AG04449 (cell line): ENCODE data around the gene AGAP1.

ENCODE experiments used
- CTCF ChIA-PET: fragments of 350-600 bp; formaldehyde crosslinking; extraction: SDS; loops from one replicate; lab custom pipeline; 2021; ENCODE audit warnings: antibody characterized with exemption; lab: Yijun Ruan, JAX
- POLR2A ChIA-PET: fragments of 400-600, 350-600 bp; formaldehyde crosslinking; extraction: SDS; loops from one replicate; lab custom pipeline; 2020; ENCODE audit warnings: antibody characterized with exemption, inconsistent platforms; lab: Yijun Ruan, JAX
- DNase-seq: peaks from one replicate; pipeline ENCODE4 v3.0.0-alpha.2; 2010; ENCODE audit warnings: low read depth, low spot score
- H3K4me3 ChIP-seq: 2 replicates; pipeline ENCODE4 v1.5.1; 2011; ENCODE audit warnings: low read depth, mild to moderate bottlenecking, control low read depth, low read length
- CTCF ChIP-seq: IDR thresholded peaks from one replicate; pipeline ENCODE4 v1.5.1; 2011; ENCODE audit warnings: mild to moderate bottlenecking, moderate library complexity, low read length, control low read depth, inconsistent platforms; ENCODE audit not compliant: insufficient read depth; ENCODE audit errors: missing control alignments

AGAP1 gene

GRCh38 chr2:236112466-236112865 is 618.6 kb downstream of the AGAP1 start:
- TF ChIP-seq CTCF: no peak
- CTCF ChIA-PET: no interaction called here
- DNase-seq: no peak

GRCh38 chr2:236113425-236113824 is 619.6 kb downstream of the AGAP1 start:
- no peak for TF ChIP-seq CTCF
- H3K4me3 ChIP-seq: no peak overlapping the region
- POLR2A ChIA-PET: no interaction called here
- CTCF ChIA-PET: no interaction called here
- DNase-seq: no peak

More at GRCh38 chr2:236112466-236112865, 618.6 kb downstream of the AGAP1 start:
- H3K4me3 ChIP-seq: no peak overlapping the region
- POLR2A ChIA-PET: interaction anchor here (0.6 kb wide), 1 partner anchor 13 kb away, joined by 3 read pairs; no protein-coding TSS in a partner anchor

GRCh38 chr2:236113948-236114347 is 620.1 kb downstream of the AGAP1 start:
- DNase-seq: no peak
- ChIA-PET POLR2A (no interaction called here), CTCF (no interaction called here)
- no peak overlapping the region for H3K4me3 ChIP-seq
- TF ChIP-seq CTCF: no peak

GRCh38 chr2:236114959-236115358 is 621.1 kb downstream of the AGAP1 start:
- CTCF ChIA-PET: interaction anchor here (0.9 kb wide), 1 partner anchor 66 kb away, joined by 3 read pairs; no protein-coding TSS in a partner anchor
- TF ChIP-seq CTCF: no peak
- no peak overlapping the region for H3K4me3 ChIP-seq
- POLR2A ChIA-PET: no interaction called here
- DNase-seq: no peak

GRCh38 chr2:236117401-236117800 is 623.6 kb downstream of the AGAP1 start:
- no peak for TF ChIP-seq CTCF
- DNase-seq: no peak
- ChIA-PET CTCF (no interaction called here), POLR2A (no interaction called here)
- H3K4me3 ChIP-seq: no peak overlapping the region

GRCh38 chr2:236117861-236118269 is 624.0 kb downstream of the AGAP1 start:
- ChIA-PET CTCF (no interaction called here), POLR2A (no interaction called here)
- DNase-seq: no peak
- TF ChIP-seq CTCF: no peak
- no peak overlapping the region for H3K4me3 ChIP-seq
